RCC 7860 (cell line): Measurements from ENCODE around the gene TGFBRAP1.

ENCODE experiments used
- DNase-seq: peaks from one replicate; pipeline ENCODE4 v3.0.0-alpha.2; 2015; ENCODE audit warnings: low spot score
- FAIRE-seq: peaks from 2 replicates; lab custom pipeline; 2012; peaks lifted over from hg19 to GRCh38; lab: Jason Lieb, UNC

Gene TGFBRAP1

DNA sequence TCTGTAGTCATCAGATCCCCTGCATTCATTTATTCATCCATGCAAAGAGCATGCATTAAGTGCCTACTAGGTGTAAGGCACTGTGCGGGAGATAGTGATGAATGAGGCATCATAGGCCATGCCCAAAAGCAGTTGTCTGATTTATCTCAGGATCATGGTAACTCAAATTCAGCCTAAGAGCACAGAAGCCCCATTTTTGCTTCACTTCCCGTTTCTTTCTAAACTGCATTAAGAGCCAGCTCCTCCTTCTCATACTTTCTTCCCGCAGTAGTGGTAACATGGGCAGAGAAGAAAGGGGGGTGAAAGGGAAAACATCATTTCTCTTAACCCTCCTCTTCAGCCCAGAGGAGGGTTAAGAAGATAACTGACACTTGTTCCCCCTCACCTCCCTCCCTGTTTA is 85.1 kb downstream of the TGFBRAP1 start:
- no peak for DNase-seq
- FAIRE-seq, result no peak

DNA sequence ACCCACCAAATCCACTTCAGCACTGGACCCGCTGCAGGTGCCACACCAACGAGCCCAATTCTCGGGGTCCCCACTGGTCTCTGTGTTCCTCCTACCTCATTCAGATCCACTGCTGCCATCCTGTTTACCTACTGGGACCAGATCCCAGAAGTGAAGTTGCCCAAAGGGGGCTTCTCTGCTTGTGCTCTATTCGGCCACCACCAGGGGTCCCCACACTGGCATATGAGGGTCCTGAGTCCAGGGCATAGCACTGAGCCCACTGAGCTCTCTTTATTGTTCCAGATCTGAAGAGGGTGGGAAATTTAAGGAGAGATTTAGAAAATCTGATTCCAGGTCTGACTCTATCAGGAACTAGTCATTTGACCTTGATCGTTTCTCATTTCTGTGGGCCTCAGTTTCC is 85.6 kb downstream of the TGFBRAP1 start:
- DNase-seq, result no peak
- FAIRE-seq, result no peak

GRCh38 chr2:105242286-105242993 is 87.1 kb downstream of the TGFBRAP1 start:
- no peak for DNase-seq
- FAIRE-seq, result no peak

DNA sequence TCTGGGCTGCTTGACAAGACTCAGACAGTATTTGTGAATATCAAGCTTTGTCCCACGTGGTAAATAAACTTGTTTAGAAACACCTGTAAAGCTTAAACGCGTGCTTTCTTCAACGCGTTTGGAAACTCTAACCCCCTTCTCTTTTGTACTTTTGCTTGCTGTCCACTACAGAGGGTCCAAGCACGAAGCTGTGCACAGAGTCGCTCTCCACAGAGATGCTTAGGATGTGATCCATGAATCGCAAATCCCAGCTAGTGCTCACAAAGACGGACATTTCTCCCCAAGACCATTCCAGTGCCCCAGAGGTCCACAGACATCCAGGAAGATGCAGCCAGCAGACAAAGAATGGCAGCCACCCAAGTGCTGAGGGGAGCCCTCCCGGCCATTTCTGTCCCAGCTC is 88.1 kb downstream of the TGFBRAP1 start, which contains the start of gene GPR45:
Gene GPR45, plus strand, starts transcription at position 301 of the 400 bp plus-strand sequence. CDS start 116 bp downstream, outside the sequence.
- FAIRE-seq, result no peak
- DNase-seq, result no peak

GRCh38 chr2:105239924-105240323 is 89.6 kb downstream of the TGFBRAP1 start:
- FAIRE-seq (peak; percentile 97), DNase-seq (peak; percentile 95)

DNA sequence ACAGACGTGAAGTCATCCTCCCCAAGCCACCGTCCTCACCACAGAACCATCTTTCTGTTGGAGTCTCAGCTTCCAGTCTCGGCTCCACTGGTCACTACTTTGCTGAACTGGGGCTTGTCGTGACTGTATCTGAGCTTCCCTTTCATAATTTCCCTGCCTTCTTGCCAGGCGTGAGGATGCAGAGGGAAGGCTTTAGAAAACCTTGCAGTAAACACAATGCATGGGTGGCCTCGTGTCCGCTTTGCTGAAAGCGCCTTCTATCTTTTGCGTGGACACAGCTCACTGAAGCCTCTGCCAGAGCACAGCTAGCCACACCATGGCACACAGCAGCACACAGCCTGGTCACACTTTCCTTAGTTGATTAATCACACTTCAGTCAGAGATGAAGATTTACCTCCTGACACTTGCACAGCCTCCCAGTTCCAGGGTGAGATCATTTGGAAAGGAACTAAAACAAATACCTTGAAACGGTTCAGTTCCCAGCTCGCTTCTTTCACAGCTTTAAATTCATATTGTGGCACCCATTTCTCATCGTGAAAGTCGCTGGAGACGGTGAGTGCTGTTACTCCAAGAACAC is 90.8 kb downstream of the TGFBRAP1 start:
- DNase-seq (peak; percentile 94), FAIRE-seq (peak; percentile 94)

GRCh38 chr2:105237045-105237765 is 92.3 kb downstream of the TGFBRAP1 start:
- FAIRE-seq (no peak), DNase-seq (no peak)

- no peak for FAIRE-seq
Measured at GRCh38 chr2:105236060-105236424, 93.5 kb downstream of the TGFBRAP1 start.

GRCh38 chr2:105235388-105236059 is 94.0 kb downstream of the TGFBRAP1 start:
- peak; percentile 29 for FAIRE-seq
- DNase-seq, result peak; percentile 69

More at GRCh38 chr2:105236060-105236424, 93.5 kb downstream of the TGFBRAP1 start:
- DNase-seq, result no peak

GRCh38 chr2:105231232-105231619 is 98.3 kb downstream of the TGFBRAP1 start:
- DNase-seq (no peak), FAIRE-seq (no peak)

DNA sequence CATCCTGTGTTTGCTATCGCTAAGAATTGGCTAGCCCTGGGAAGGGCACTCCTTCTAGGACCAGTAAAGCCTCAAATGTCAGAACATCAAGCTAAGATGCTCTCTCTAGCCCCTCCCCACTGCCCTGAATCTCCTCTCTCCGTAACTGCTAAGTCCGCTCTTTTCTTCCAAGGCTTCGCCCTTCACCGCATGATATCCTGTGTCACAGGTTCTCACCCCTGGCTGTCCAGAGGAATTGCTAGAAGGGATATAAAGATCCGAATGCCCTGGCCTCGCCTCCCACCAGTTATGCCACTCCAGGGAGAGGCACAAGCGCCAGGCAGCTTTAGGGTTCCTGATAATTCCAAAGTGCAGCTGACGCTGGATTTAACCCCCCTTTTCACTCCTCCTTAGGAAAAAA is 105.1 kb downstream of the TGFBRAP1 start:
- DNase-seq, result no peak
- no peak for FAIRE-seq

DNA sequence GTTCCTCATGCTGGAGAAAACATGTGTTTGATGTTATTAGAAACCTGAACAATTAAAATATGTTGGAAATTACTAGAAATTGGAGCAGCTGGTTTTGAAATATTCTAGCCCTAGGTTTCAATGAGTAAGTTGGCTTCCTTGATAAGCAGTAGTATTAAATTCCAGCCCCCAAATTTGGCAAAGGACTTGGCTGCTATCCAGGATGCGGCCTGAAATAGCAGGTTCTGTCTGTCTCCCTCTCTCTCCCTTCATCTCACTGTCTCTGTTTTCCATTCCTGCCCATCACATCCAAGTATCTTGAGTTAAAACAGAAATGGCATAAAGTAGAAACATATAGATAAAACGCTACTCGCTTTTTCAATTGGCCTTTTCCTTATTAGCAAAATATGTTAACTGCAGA is 108.9 kb downstream of the TGFBRAP1 start:
- no peak for FAIRE-seq
- DNase-seq, result no peak

DNA sequence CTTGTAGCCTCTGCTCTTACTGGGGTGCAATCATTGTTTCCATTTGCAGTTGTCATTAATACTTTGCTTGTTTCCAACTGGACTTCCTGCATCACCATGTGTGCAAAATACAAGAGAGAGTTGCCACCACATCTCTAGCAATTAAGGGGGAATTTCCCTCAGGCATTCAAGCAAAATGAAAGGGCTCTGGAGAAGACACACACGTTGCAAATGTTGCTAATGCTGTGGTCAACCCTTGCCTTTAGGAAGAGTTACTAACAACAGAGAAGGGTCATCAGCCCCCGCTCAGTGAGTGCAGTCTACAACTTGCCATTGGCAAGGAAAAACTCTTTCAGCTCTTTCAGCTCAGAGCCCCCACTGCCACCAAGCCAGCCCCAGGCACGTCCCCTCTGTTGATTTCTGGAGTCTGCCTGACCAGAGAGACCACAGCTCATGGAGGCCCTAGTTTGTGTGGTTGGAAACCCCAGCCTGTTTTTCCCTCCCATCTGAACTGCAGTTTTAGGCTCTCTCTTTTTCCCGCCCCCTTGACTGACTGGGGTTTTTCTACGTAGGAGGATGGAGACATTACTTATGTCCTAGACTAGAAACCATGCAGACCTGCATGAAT is 113.8 kb downstream of the TGFBRAP1 start:
- no peak for FAIRE-seq
- DNase-seq, result no peak
